Uterus (tissue), 4 donors: Measurements from ENCODE around the gene SMARCAD1. TPM values are rescaled to one million over a fixed set of nuclear protein-coding genes. Genes with fewer than 3 reads are reported as not detected.
"Not testable (repeated sequence)": the region's sequence is repeated elsewhere in the genome, so short reads cannot be mapped to it uniquely, and the experiment has no call there.

ENCODE experiments used
- DNase-seq, 2 donors: peaks; one replicate each; pipeline ENCODE4 v3.0.0-alpha.2; 2019 to 2020
- H3K27ac ChIP-seq, 2 donors: fragments of 200-600 bp; sonication (generic); 1 replicate in 1 of 2; 2 replicates in 1 of 2; pipeline ENCODE4 v1.5.1; 2016 to 2018
- H3K27me3 ChIP-seq, 2 donors: fragments of 200-600 bp; sonication (generic); one replicate each; pipeline ENCODE4 v1.5.1; 2018 to 2019; ENCODE audit warnings: control low read depth in 1 of 2
- H3K36me3 ChIP-seq, 2 donors: fragments of 200-600 bp; sonication (generic); one replicate each; pipeline ENCODE4 v1.5.1; 2019; ENCODE audit warnings: control low read depth in 1 of 2
- H3K4me1 ChIP-seq, 2 donors: fragments of 200-600 bp; sonication (generic); one replicate each; pipeline ENCODE4 v1.5.1; 2018 to 2019; ENCODE audit warnings: control low read depth in 1 of 2
- H3K4me3 ChIP-seq, 2 donors: fragments of 200-600 bp; sonication (generic); 1 replicate in 1 of 2; 2 replicates in 1 of 2; pipeline ENCODE4 v1.5.1; 2018 to 2019; ENCODE audit warnings: mild to moderate bottlenecking in 1 of 2
- H3K9me3 ChIP-seq, 2 donors: fragments of 200-600 bp; sonication (generic); one replicate each; pipeline ENCODE4 v1.5.1; 2019; ENCODE audit warnings: control low read depth in 1 of 2
- POLR2A ChIP-seq, 2 donors: fragments of 450-650 bp; IDR thresholded peaks; one replicate each; pipeline ENCODE4 v1.6.1; 2016; ENCODE audit warnings: antibody characterized with exemption in 2 of 2, mild to moderate bottlenecking in 1 of 2, moderate library complexity in 1 of 2
- intact Hi-C: fragments of 100-400 bp; cut with DNase I; formaldehyde crosslinking; loops from one replicate; pipeline ENCODE4 v1.15.1; 2023; ENCODE audit warnings: low total_unique reads
- total RNA-seq, 4 donors: library from RNA; depleted of rRNA in 3 of 4; stranded (reverse); fragments of >200 nt in 3 of 4; gene quantifications; one replicate each; pipeline versions ENCODE4 v1.1.0 to v1.2.4, GENCODE V29; 2014 to 2023
- TF ChIP-seq, protein P1 (sequence below), 4 experiments: fragments of 200-600 bp in 2 of 4; fragments of 450-650 bp in 2 of 4; sonication (generic) in 2 of 4; IDR thresholded peaks; one replicate each; pipeline ENCODE4 v1.5.1; 2016 to 2019; ENCODE audit warnings: antibody characterized with exemption in 4 of 4, mild to moderate bottlenecking in 2 of 4, moderate library complexity in 1 of 4
- donor health status: DM: yes; HTN: yes; CAD: no.

The SMARCAD1 gene
- total RNA-seq, 4 donors from 2014 or later, result 14.9 to 84.9 (median 23.5) TPM

- intact Hi-C loops, result no loop called here
- Histone ChIP-seq H3K9me3 (no peaks in the 10 kb centered on the region), H3K27ac (no peak overlapping the region), H3K4me1 (no peaks in the 10 kb centered on the region), H3K27me3 (no peaks in the 10 kb centered on the region), H3K4me3 (no peak overlapping the region), H3K36me3 (no peaks in the 10 kb centered on the region)
- DNase-seq, result no peak
- TF ChIP-seq, protein P1, sequence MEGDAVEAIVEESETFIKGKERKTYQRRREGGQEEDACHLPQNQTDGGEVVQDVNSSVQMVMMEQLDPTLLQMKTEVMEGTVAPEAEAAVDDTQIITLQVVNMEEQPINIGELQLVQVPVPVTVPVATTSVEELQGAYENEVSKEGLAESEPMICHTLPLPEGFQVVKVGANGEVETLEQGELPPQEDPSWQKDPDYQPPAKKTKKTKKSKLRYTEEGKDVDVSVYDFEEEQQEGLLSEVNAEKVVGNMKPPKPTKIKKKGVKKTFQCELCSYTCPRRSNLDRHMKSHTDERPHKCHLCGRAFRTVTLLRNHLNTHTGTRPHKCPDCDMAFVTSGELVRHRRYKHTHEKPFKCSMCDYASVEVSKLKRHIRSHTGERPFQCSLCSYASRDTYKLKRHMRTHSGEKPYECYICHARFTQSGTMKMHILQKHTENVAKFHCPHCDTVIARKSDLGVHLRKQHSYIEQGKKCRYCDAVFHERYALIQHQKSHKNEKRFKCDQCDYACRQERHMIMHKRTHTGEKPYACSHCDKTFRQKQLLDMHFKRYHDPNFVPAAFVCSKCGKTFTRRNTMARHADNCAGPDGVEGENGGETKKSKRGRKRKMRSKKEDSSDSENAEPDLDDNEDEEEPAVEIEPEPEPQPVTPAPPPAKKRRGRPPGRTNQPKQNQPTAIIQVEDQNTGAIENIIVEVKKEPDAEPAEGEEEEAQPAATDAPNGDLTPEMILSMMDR (IDR thresholded peaks at IDR 0.05), result no peak
- no peak for TF ChIP-seq POLR2A (IDR thresholded peaks at IDR 0.05)
These were observed 127.3 kb downstream of the SMARCAD1 start for GRCh38 chr4:94334962-94335361.

- H3K4me3 ChIP-seq, result no peak overlapping the region
- H3K27me3 ChIP-seq, result no peaks in the 10 kb centered on the region
- no peak for TF ChIP-seq POLR2A (IDR thresholded peaks at IDR 0.05)
- TF ChIP-seq, protein P1 (IDR thresholded peaks at IDR 0.05), result no peak
- H3K36me3 ChIP-seq, result no peaks in the 10 kb centered on the region
- intact Hi-C loops, result no loop called here
- no peak overlapping the region for H3K27ac ChIP-seq
- no peaks in the 10 kb centered on the region for H3K9me3 ChIP-seq
- H3K4me1 ChIP-seq, result no peaks in the 10 kb centered on the region
- DNase-seq, result no peak
These were observed 128.6 kb downstream of the SMARCAD1 start for GRCh38 chr4:94336303-94336702.

DNA sequence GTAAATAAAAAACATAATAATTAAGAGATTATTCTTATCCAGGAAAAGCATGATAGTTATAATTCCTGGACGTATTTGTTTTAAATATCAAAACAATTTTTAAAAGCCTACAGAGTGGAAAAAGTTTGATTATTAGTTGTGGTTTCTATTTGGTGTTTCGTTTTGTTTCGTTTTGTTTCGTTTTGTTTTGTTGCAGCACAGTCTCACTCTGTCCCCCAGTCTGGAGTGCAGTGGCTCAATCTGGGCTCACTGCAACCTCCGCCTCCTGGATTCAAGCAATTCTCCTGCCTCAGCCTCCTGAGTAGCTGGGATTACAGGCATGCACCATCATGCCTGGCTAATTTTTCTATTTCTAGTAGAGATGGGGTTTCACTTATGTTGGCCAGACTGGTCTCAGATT lies 129.1 kb downstream of the SMARCAD1 start:
- intact Hi-C loops, result not testable (repeated sequence)

DNA sequence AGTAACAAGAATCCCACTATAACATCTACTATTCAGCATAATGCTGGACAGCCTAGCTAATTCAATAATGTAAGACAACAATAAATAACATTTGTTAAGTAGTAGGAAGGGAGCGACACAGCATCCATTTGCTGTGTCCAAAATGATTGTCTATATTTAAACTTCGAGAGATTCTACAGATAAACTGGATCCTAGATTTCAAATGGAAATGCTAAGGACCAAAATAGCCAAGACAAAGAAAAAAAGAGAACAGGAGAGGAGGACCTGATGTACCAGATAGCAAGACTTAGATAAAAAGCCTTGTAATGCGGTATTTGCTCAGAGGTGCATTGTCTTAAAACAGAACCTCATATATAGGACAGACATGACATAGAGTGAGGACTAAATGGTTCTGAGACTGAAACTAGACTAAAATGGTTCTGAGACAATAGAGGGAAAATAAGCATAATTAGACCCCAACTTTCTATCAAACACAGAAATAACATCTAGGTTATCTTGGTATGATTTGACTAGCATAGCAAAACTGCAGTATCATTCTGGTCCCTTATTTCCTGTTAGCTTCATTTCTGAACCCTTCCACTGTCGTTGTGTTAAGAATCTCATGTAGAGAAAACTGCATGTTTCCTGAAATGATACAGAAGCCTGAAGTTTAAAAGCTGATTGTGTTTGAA lies 131.2 kb downstream of the SMARCAD1 start:
- H3K4me1 ChIP-seq, result no peaks in the 10 kb centered on the region
- H3K9me3 ChIP-seq, result no peaks in the 10 kb centered on the region
- H3K4me3 ChIP-seq, result no peak overlapping the region
- no peaks in the 10 kb centered on the region for H3K36me3 ChIP-seq
- TF ChIP-seq POLR2A (IDR thresholded peaks at IDR 0.05), result no peak
- TF ChIP-seq, protein P1 (IDR thresholded peaks at IDR 0.05), result no peak
- H3K27ac ChIP-seq, result no peak overlapping the region
- intact Hi-C loops, result no loop called here
- no peaks in the 10 kb centered on the region for H3K27me3 ChIP-seq
- no peak for DNase-seq

More for the DNA sequence above, 129.1 kb downstream of the SMARCAD1 start:
- not testable (repeated sequence) for H3K9me3 ChIP-seq, H3K36me3 ChIP-seq, H3K27me3 ChIP-seq, DNase-seq, H3K27ac ChIP-seq, H3K4me1 ChIP-seq, H3K4me3 ChIP-seq

DNA sequence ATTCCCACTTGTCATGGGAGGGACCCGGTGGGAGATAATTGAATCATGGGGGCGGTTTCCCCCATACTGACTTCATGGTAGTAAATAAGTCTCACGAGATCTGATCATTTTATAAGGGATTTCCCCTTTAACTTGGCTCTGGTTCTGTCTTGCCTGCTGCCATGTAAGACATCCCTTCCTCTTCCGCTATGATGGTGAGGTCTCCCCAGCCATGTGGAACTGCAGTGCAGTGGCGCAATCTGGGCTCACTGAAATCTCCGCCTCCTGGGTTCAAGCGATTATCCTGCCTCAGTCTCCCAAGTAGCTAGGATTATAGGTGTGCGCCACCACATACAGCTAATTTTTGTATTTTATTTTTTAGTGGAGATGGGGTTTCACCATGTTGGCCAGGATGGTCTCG lies 132.1 kb downstream of the SMARCAD1 start:
- Histone ChIP-seq H3K4me3 (no peak overlapping the region), H3K4me1 (no peaks in the 10 kb centered on the region), H3K27ac (no peak overlapping the region), H3K27me3 (no peaks in the 10 kb centered on the region), H3K36me3 (no peaks in the 10 kb centered on the region), H3K9me3 (no peaks in the 10 kb centered on the region)
- intact Hi-C loops, result no loop called here
- no peak for DNase-seq
- no peak for TF ChIP-seq POLR2A (IDR thresholded peaks at IDR 0.05)
- TF ChIP-seq, protein P1 (IDR thresholded peaks at IDR 0.05), result no peak

Other genes with a start within 250 kb of the SMARCAD1 start
- gene HPGDS, start 135.0 kb downstream of the SMARCAD1 start, total RNA-seq, result 1 to 10 TPM in 3 of 4 donors, not detected in 1; 3.2 to 8.5 (median 3.6) TPM
- gene PDLIM5, start 244.1 kb downstream of the SMARCAD1 start, total RNA-seq, result 100 to 1,000 TPM in 3 of 4 donors, 10 to 100 TPM in 1; 90.8 to 571 (median 351) TPM